Large intestine (tissue), 3 donors: ENCODE measurements around the gene ARV1. TPM values are rescaled to one million over a fixed set of nuclear protein-coding genes. Genes with fewer than 3 reads are reported as not detected.
"Not testable (repeated sequence)": the region's sequence is repeated elsewhere in the genome, so short reads cannot be mapped to it uniquely, and the experiment has no call there.

Source experiments
- DNase-seq, 2 donors: peaks; one replicate each; pipeline versions ENCODE4 v3.0.0 to v3.0.0-alpha.2; 2013
- H3K27ac ChIP-seq: one replicate; pipeline ENCODE4 v1.5.1; 2013; ENCODE audit warnings: low read length
- H3K27me3 ChIP-seq: 2 replicates; pipeline ENCODE4 v1.6.1; 2013; ENCODE audit warnings: low read length; ENCODE audit not compliant: control insufficient read depth, insufficient read depth
- H3K36me3 ChIP-seq: 2 replicates; pipeline ENCODE4 v1.6.1; 2013; ENCODE audit warnings: low read length; ENCODE audit not compliant: control insufficient read depth, insufficient read depth
- H3K4me1 ChIP-seq: one replicate; pipeline ENCODE4 v1.6.1; 2013; ENCODE audit warnings: low read length; ENCODE audit not compliant: control insufficient read depth, insufficient read depth
- H3K4me3 ChIP-seq: one replicate; pipeline ENCODE4 v1.5.1; 2013; ENCODE audit warnings: low read length
- H3K9me3 ChIP-seq: one replicate; pipeline ENCODE4 v1.6.1; 2013; ENCODE audit warnings: mild to moderate bottlenecking, low read depth, low read length, moderate library complexity; ENCODE audit not compliant: control insufficient read depth
- WGBS: methylation state at CpG from one replicate; pipeline ENCODE4 v1.1.5; 2013; ENCODE audit warnings: low lambda C conversion rate; ENCODE audit not compliant: insufficient coverage; 5-methylcytosine and 5-hydroxymethylcytosine counted together
- polyA plus RNA-seq: library from polyadenylated mRNA; unstranded; fragments of 120-200 nt; gene quantifications from one replicate; pipeline ENCODE4 v1.2.1, GENCODE V29; 2013

The ARV1 gene
- polyA plus RNA-seq, 1 donor = 22.0 TPM

DNA sequence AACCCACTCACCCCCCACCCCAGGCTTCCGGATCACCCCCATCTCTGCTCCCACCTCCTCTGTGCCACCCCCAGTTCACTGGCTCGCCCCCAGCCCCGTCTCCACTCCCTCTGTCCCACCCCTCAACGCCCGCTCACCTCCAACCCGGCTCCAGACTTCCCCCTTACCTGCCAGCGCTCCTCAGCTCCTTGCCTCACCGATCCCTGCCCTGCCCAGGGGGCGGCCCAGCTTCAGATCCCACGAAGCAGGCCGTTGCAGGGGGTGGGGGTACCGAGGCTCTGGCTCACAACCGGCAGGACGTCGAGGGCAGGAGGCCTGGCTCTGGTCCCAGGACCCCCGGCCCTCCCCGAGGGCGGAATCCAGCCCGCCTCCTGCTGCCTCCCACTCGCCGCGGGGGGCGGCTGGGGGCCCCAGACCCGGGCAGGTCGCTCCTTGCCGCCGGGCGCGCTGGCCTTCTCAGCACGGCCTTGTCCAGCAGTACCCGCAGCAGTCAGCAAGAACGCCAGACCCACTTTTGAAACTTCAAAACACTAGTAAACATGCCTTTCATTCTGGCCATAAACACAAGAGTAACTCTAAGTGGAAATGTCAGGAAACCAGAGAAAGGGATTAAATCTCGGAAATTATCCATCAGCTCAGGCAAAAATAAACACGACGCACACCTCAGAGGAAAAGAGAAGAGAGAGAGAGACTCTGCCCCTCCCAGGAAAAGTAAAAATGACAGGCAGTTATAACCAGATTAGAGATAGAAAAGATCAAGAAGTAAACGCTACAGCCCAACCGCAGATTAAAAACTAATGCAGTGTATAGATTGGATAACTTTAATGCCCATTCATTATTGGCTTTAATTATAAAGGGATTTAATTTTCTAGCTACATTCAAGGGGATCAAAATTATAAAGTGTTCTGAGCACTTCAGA, 62.2 kb downstream of the ARV1 start:
- 15% methylated on average over 3 of the region's 37 CpGs for WGBS
- peaks cover 3% of the 10 kb centered on the region for H3K9me3 ChIP-seq
- H3K36me3 ChIP-seq = no peaks in the 10 kb centered on the region
- H3K27ac ChIP-seq = no peak overlapping the region
- peak overlapping the region; percentile 51 for H3K4me3 ChIP-seq
- peak in 1 of 2 donors; percentile 27 for DNase-seq
- peaks cover 11% of the 10 kb centered on the region for H3K4me1 ChIP-seq
- H3K27me3 ChIP-seq = peaks cover 34% of the 10 kb centered on the region

- H3K27me3 ChIP-seq = peaks cover 34% of the 10 kb centered on the region
- no peak for DNase-seq
- peaks cover 11% of the 10 kb centered on the region for H3K4me1 ChIP-seq
- no CpG with 5 or more reads among the region's 9 CpGs for WGBS
- no peak overlapping the region for H3K27ac ChIP-seq
- no peak overlapping the region for H3K4me3 ChIP-seq
- H3K36me3 ChIP-seq = no peaks in the 10 kb centered on the region
- peaks cover 3% of the 10 kb centered on the region for H3K9me3 ChIP-seq
Observed at GRCh38 chr1:231041719-231042261, 62.9 kb downstream of the ARV1 start.

DNA sequence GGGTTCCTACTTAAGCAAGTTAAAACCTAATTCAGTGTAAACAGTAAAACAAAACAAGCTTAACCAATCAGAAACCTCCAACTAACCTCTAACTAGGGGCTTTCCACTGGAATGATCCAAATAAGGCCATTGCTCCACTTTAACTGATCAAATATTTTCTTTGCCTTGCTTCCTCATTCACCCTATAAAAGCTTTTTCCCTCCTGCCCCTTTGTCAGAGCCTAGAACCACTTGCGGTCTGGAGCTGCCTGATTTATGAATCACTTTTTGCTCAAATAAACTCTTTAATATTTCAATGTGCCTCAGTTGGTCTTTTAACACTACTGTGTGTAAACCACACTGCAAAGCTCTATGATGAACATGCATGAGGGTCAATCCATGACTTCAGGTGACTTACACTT, 65.7 kb downstream of the ARV1 start:
- no peak overlapping the region for H3K4me3 ChIP-seq
- no peak overlapping the region for H3K27ac ChIP-seq
- WGBS = 83% methylated on average over 1 of the region's 1 CpG

GRCh38 chr1:231045286-231045685, 66.4 kb downstream of the ARV1 start:
- H3K4me3 ChIP-seq = no peak overlapping the region
- H3K4me1 ChIP-seq = peaks cover 5% of the 10 kb centered on the region
- H3K9me3 ChIP-seq = no peaks in the 10 kb centered on the region
- H3K27me3 ChIP-seq = peaks cover 19% of the 10 kb centered on the region
- no peak for DNase-seq
- no peak overlapping the region for H3K27ac ChIP-seq
- no peaks in the 10 kb centered on the region for H3K36me3 ChIP-seq

More for the DNA sequence above, 65.7 kb downstream of the ARV1 start:
- Histone ChIP-seq H3K4me1 (peaks cover 5% of the 10 kb centered on the region), H3K9me3 (no peaks in the 10 kb centered on the region), H3K27me3 (peaks cover 20% of the 10 kb centered on the region), H3K36me3 (no peaks in the 10 kb centered on the region)
- no peak for DNase-seq

- H3K4me1 ChIP-seq, H3K27ac ChIP-seq, DNase-seq, H3K36me3 ChIP-seq, H3K9me3 ChIP-seq, H3K4me3 ChIP-seq: not testable (repeated sequence)
- WGBS = 80% methylated on average over 1 of the region's 10 CpGs
- H3K27me3 ChIP-seq = peaks cover 12% of the 10 kb centered on the region
Observed at GRCh38 chr1:231045921-231046729, 67.2 kb downstream of the ARV1 start.

- no peak for DNase-seq
- 72% methylated on average over 2 of the region's 2 CpGs for WGBS
- Histone ChIP-seq H3K27ac (no peak overlapping the region), H3K4me3 (no peak overlapping the region), H3K4me1 (no peaks in the 10 kb centered on the region), H3K36me3 (no peaks in the 10 kb centered on the region), H3K27me3 (peaks cover 12% of the 10 kb centered on the region), H3K9me3 (no peaks in the 10 kb centered on the region)
Observed at GRCh38 chr1:231046730-231047395, 68.0 kb downstream of the ARV1 start.

DNA sequence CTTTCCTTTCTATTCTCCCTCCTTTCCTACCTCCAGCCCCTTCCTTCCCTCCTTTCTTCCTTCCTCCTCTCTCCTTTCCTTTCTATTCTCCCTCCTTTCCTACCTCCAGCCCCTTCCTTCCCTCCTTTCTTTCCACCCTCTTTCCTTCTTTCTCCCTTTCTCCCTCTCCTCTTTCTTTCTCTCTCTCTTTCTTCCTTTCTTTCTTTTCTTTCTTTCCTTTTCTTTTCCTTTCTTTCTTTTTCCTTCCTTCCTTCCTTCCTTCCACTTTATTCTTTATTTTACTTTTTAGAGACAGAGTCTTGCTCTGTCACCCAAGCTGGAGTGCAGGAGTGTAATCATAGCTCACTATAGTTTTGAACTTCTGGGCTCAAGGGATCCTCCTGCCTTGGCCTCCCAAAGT, 68.6 kb downstream of the ARV1 start:
- H3K9me3 ChIP-seq, DNase-seq, H3K4me1 ChIP-seq, H3K4me3 ChIP-seq, H3K27ac ChIP-seq, H3K36me3 ChIP-seq: not testable (repeated sequence)
- H3K27me3 ChIP-seq = peaks cover 12% of the 10 kb centered on the region

GRCh38 chr1:231048419-231048818, 69.5 kb downstream of the ARV1 start:
- WGBS = 90% methylated on average over 2 of the region's 9 CpGs
- H3K4me1 ChIP-seq, H3K4me3 ChIP-seq, H3K27ac ChIP-seq, H3K9me3 ChIP-seq, H3K36me3 ChIP-seq, DNase-seq: not testable (repeated sequence)
- peaks cover 12% of the 10 kb centered on the region for H3K27me3 ChIP-seq

- DNase-seq = no peak
- Histone ChIP-seq H3K36me3 (no peaks in the 10 kb centered on the region), H3K27me3 (peaks cover 12% of the 10 kb centered on the region), H3K4me1 (no peaks in the 10 kb centered on the region), H3K9me3 (no peaks in the 10 kb centered on the region), H3K4me3 (no peak overlapping the region), H3K27ac (no peak overlapping the region)
- no CpG with 5 or more reads among the region's 10 CpGs for WGBS
Observed at GRCh38 chr1:231049121-231049979, 70.5 kb downstream of the ARV1 start.
